Skeletal muscle cell (primary cell): Measurements from ENCODE around the gene DDX6.
"Not testable (repeated sequence)": the region's sequence is repeated elsewhere in the genome, so short reads cannot be mapped to it uniquely, and the experiment has no call there.

ENCODE experiments used
- DNase-seq: peaks from one replicate; pipeline ENCODE4 v3.0.0-alpha.2; 2010; ENCODE audit warnings: low read depth
- H3K4me3 ChIP-seq: 2 replicates; pipeline ENCODE4 v1.5.1; 2011; ENCODE audit warnings: low read depth, mild to moderate bottlenecking, control low read depth, low read length, moderate library complexity

Gene DDX6, protein sequence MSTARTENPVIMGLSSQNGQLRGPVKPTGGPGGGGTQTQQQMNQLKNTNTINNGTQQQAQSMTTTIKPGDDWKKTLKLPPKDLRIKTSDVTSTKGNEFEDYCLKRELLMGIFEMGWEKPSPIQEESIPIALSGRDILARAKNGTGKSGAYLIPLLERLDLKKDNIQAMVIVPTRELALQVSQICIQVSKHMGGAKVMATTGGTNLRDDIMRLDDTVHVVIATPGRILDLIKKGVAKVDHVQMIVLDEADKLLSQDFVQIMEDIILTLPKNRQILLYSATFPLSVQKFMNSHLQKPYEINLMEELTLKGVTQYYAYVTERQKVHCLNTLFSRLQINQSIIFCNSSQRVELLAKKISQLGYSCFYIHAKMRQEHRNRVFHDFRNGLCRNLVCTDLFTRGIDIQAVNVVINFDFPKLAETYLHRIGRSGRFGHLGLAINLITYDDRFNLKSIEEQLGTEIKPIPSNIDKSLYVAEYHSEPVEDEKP

DNA sequence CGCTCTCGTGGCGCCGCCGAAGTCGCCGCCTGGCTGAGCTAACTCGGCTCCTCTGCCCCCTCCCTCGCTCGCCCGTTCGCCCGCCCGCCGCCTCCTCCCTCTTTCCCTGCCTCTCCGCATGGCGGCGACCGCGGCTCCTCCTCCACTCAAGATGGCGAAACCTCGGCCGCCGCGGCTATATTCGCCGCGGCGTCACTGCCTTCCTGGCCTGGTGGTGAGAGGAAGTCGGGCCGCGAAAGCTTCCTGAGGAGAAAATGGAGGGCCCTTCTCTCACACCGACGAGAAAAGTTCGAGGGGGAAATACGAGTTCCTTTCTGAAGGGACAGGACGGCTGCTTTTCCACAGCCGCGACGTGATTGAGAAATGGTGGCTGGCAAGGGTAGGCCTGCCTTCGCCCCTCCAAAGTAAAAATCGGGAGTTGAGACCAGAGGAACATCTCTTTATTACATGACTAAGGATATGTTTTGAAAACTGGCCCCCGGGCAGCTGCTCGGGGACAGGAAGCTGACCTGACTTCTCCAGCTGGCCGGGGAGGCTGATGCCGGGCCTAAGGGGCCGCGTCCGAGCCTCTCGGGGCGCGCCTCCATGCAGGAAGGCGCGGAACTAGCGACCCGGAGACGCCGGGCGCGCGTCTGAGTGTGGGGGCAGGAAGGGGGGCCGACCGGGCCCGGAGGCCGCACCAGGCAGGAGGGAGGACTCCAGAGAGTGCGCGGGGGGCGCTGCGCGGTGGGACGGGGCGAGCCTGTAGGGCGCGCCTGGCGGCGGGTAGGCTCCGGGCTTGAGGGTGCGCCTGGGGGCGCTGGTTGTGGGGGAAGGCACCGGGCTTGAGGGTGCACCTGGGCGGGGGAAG, at the start of gene DDX6:
Gene DDX6, minus strand, starts transcription at position 54 of the 850 bp plus-strand sequence. CDS start 4,913 bp downstream, outside the sequence.
- peak; percentile 67 for DNase-seq
- H3K4me3 ChIP-seq, result peak within 1 kb of the TSS; percentile 86

GRCh38 chr11:118838905-118839553, 48.1 kb upstream of the DDX6 start:
- DNase-seq, result no peak
- no peak overlapping the region for H3K4me3 ChIP-seq

DNA sequence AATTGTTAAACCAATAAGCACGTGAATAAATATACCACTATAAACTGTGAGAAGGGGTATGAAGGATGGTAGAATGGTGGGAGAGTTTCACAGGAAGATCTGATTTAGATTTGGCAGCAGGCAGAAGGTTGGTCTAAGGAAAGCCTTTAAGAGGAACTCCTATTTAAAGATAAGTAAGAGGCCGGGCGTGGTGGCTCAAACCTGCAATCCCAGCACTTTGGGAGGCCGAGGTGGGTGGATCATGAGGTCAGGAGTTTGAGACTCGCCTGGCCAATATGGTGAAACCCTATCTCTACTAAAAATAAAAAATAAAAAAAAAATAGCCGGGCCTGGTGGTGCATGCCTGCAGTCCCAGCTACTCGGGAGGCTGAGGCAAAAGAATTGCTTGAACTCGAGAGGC, 46.9 kb upstream of the DDX6 start:
- DNase-seq, result no peak
- H3K4me3 ChIP-seq, result no peak overlapping the region

DNA sequence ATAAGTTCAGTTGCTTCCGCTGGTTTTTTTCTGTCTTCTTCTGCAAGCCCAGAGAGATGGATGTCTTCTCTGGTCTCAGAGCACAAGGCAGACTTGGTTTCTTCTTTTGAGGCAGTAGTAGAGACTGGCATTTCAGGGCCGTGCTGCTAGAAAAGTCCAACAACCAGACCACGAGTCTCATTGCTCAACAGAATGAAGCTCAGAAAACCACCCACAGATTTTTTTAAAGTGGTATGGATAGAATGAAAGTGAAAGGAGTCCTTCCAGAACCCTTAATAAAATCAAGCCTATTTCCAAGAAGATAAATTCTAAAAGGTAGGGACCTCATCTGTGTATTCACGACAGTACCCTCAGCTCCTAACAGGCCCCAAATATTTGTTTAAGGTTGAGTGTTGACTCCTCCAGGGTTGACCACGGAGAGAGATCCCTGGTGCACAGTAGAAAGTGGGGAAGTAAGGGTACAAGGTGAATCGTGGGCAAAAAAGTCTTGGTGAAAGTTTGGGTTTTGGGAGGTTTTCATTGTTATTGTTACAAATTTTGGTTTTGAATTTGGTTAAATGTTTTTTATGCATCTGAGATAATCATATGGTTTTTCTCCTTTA, 43.6 kb upstream of the DDX6 start:
- no peak for DNase-seq

GRCh38 chr11:118827118-118827517, 36.2 kb upstream of the DDX6 start:
- no peak for DNase-seq
- no peak overlapping the region for H3K4me3 ChIP-seq

More for the DNA sequence above, 43.6 kb upstream of the DDX6 start:
- no peak overlapping the region for H3K4me3 ChIP-seq

GRCh38 chr11:118822936-118823510, 32.1 kb upstream of the DDX6 start:
- H3K4me3 ChIP-seq, DNase-seq: not testable (repeated sequence)

GRCh38 chr11:118820412-118821357, 29.7 kb upstream of the DDX6 start:
- H3K4me3 ChIP-seq, result no peak overlapping the region
- DNase-seq, result no peak

- not testable (repeated sequence) for H3K4me3 ChIP-seq, DNase-seq
These were observed 29.0 kb upstream of the DDX6 start for GRCh38 chr11:118820025-118820379.

GRCh38 chr11:118819334-118820024, 28.5 kb upstream of the DDX6 start:
- no peak for DNase-seq
- H3K4me3 ChIP-seq, result no peak overlapping the region

GRCh38 chr11:118818130-118818529, 27.2 kb upstream of the DDX6 start:
- no peak for DNase-seq
- no peak overlapping the region for H3K4me3 ChIP-seq

DNA sequence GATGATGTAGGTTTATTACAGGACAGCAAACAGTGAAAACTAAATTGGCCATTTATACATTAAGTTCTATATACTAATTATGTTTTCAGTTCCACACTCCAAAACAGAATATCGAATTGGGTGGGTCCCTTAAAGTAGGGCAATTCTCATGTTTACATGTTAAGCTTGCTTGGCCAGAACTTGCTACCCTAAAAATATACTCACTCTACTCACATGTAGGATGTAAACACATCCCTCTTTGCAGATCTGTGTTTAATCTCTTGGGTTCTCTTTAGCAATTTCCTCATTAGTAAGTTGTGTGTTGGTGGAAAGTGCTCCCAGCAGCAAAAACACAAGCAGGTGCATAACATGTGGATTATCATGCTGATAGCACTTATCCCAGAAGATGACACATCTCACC, 22.6 kb upstream of the DDX6 start:
- H3K4me3 ChIP-seq, result no peak overlapping the region
- DNase-seq, result no peak

DNA sequence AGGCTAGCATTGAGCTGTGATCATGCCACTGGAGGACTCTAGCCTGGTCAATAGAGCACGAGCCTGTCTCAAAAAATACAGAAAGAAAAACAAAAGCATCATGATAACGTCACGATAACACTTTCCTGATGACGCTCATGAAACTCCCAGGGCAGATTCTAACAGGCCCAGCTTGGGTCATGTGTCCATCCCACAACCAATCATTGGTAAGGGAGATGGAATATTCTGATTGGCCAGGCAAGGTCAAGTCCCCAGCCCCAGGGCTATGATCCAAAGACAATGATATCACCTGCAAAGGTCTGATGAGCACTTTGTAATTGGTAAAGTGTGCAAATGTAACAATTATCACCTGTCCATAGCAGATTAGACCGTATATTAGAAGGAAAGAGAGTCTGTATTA, 21.5 kb upstream of the DDX6 start:
- H3K4me3 ChIP-seq, result no peak overlapping the region
- DNase-seq, result no peak

GRCh38 chr11:118807800-118808778, 17.1 kb upstream of the DDX6 start:
- H3K4me3 ChIP-seq, result no peak overlapping the region
- DNase-seq, result no peak

- no peak for DNase-seq
- no peak overlapping the region for H3K4me3 ChIP-seq
These were observed 15.4 kb upstream of the DDX6 start for GRCh38 chr11:118806400-118806799.

DNA sequence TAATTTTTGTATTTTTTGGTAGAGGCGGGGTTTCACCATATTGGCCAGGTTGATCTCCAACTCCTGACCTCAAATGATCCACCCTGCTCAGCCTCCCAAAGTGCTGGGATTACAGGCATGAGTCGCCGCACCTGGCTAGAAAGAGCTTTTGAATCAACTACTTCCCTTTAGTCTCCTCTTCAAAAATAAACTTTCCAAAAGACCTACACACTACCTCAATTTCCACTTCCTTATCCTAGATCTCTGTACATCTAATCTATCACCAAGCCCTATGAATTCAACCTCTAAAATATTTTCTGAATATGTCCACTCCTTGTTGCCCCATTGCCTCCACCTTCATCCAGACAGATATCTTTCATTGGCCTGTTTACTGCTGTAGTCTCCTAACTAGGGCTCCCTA, 13.1 kb upstream of the DDX6 start:
- no peak overlapping the region for H3K4me3 ChIP-seq
- no peak for DNase-seq

GRCh38 chr11:118799372-118799771, 8.4 kb upstream of the DDX6 start:
- H3K4me3 ChIP-seq, result no peak overlapping the region
- no peak for DNase-seq

GRCh38 chr11:118797510-118797909, 6.5 kb upstream of the DDX6 start:
- no peak for DNase-seq
- no peak overlapping the region for H3K4me3 ChIP-seq
